GM12878 (cell line): Measurements from ENCODE around the gene RGS14. TPM values are rescaled to one million over a fixed set of nuclear protein-coding genes. Genes with fewer than 3 reads are reported as not detected.

Source experiments
- ATAC-seq: fragments of 200-7000 bp; cut with Tn5 transposase; 3 replicates; pipeline ENCODE4 v1.9.1; 2020; ENCODE audit warnings: mild to moderate bottlenecking, moderate library complexity
- BruUV-seq: library from RNA; stranded (reverse); fragments of 400-500 nt; replicated peaks from 2 replicates; lab custom pipeline; 2021; lab: Mats Ljungman, UMichigan
- CTCF ChIA-PET: fragments of 300-600 bp; sonication (Branson Sonifier 250); formaldehyde crosslinking; extraction: SDS; loops from one replicate; lab custom pipeline; 2021; ENCODE audit warnings: inconsistent platforms; lab: Yijun Ruan, JAX
- POLR2A ChIA-PET: fragments of 350-600 bp; formaldehyde crosslinking; extraction: SDS; loops from one replicate; lab custom pipeline; 2021; ENCODE audit warnings: inconsistent platforms; lab: Charles Lee
- RAD21 ChIA-PET: fragments of 300-600 bp; sonication (Branson Sonifier 250); formaldehyde crosslinking; loops from one replicate; lab custom pipeline; 2023; ENCODE audit warnings: antibody characterized with exemption; ENCODE audit not compliant: unreplicated experiment; lab: Charles Lee
- SMC1A ChIA-PET: fragments of 300-600 bp; sonication (Branson Sonifier 250); formaldehyde crosslinking; loops from one replicate; lab custom pipeline; 2023; ENCODE audit not compliant: unreplicated experiment, uncharacterized antibody; lab: Charles Lee
- DNase-seq: peaks from one replicate; pipeline ENCODE4 v3.0.0-alpha.2; 2011; ENCODE audit warnings: low read depth, low spot score
- FAIRE-seq: peaks from 3 replicates; lab custom pipeline; 2011; peaks lifted over from hg19 to GRCh38; lab: Jason Lieb, UNC
- H2AFZ ChIP-seq: 2 replicates; pipeline ENCODE4 v1.6.0; 2011; ENCODE audit warnings: low read depth, low read length, control low read depth; ENCODE audit not compliant: control insufficient read depth
- H3K27ac ChIP-seq: 2 replicates; pipeline ENCODE4 v1.5.1; 2011; ENCODE audit warnings: control low read depth; ENCODE audit not compliant: control insufficient read depth, insufficient read depth
- H3K27me3 ChIP-seq, 2 experiments: replicated peaks in 1 of 2; 2 replicates each; pipeline versions ENCODE4 v1.6.0 to v1.6.1; 2011; ENCODE audit warnings: low read length in 1 of 2; ENCODE audit not compliant: control insufficient read depth in 2 of 2, insufficient read depth in 2 of 2
- H3K36me3 ChIP-seq, 2 experiments: 2 replicates each; pipeline ENCODE4 v1.5.1; 2011; ENCODE audit warnings: low read length in 1 of 2; ENCODE audit not compliant: control insufficient read depth in 2 of 2, insufficient read depth in 2 of 2
- H3K4me1 ChIP-seq: 2 replicates; pipeline ENCODE4 v1.6.1; 2011; ENCODE audit warnings: mild to moderate bottlenecking, low read length, moderate library complexity, mixed read lengths; ENCODE audit not compliant: control insufficient read depth, insufficient read depth
- H3K4me2 ChIP-seq: 2 replicates; pipeline ENCODE4 v1.6.0; 2011; ENCODE audit warnings: control low read depth; ENCODE audit not compliant: control insufficient read depth, insufficient read depth
- H3K4me3 ChIP-seq: fragments of 200-600 bp; sonication (generic); 2 replicates; pipeline ENCODE4 v1.5.1; 2016
- H3K79me2 ChIP-seq: 2 replicates; pipeline ENCODE4 v1.6.0; 2011; ENCODE audit warnings: low read length; ENCODE audit not compliant: control insufficient read depth, insufficient read depth
- H3K9ac ChIP-seq: 2 replicates; pipeline ENCODE4 v1.8.0; 2011; ENCODE audit warnings: low read length, control low read depth, mixed read lengths; ENCODE audit not compliant: control insufficient read depth, insufficient read depth
- H3K9me3 ChIP-seq: replicated peaks from 3 replicates; pipeline ENCODE4 v1.5.1; 2011; ENCODE audit warnings: mild to moderate bottlenecking, low read length; ENCODE audit not compliant: control insufficient read depth, insufficient read depth
- H4K20me1 ChIP-seq: 2 replicates; pipeline ENCODE4 v1.6.0; 2011; ENCODE audit not compliant: control insufficient read depth, insufficient read depth
- CHD2 ChIP-seq: IDR thresholded peaks from 2 replicates; pipeline ENCODE4 v1.6.1; 2011; ENCODE audit warnings: low read depth, low read length, improper control_type of control experiment, borderline replicate concordance
- FOXM1 ChIP-seq: IDR thresholded peaks from 2 replicates; pipeline ENCODE4 v1.6.1; 2012; ENCODE audit warnings: low read depth, mild to moderate bottlenecking, inconsistent platforms, low read length, moderate library complexity
- KDM1A ChIP-seq: fragments of 200-600 bp; sonication (generic); IDR thresholded peaks from 2 replicates; pipeline ENCODE4 v1.6.1; 2016; ENCODE audit warnings: borderline replicate concordance
- LARP7 ChIP-seq: fragments of 450-650 bp; IDR thresholded peaks from 2 replicates; pipeline ENCODE4 v1.6.1; 2017; ENCODE audit warnings: mild to moderate bottlenecking
- NRF1 ChIP-seq: conservative IDR thresholded peaks from 2 replicates; pipeline ENCODE4 v1.6.1; 2011; ENCODE audit warnings: mild to moderate bottlenecking, low read depth, low read length, improper control_type of control experiment
- RB1 ChIP-seq: fragments of 450-650 bp; formaldehyde crosslinking; IDR thresholded peaks from 2 replicates; pipeline ENCODE4 v1.6.1; 2017; ENCODE audit warnings: mild to moderate bottlenecking, borderline replicate concordance
- SPI1 ChIP-seq: IDR thresholded peaks from 2 replicates; pipeline ENCODE4 v1.6.1; 2011; ENCODE audit warnings: low read depth, mild to moderate bottlenecking, low read length, moderate library complexity, borderline replicate concordance; ENCODE audit not compliant: insufficient read depth
- SUZ12 ChIP-seq: fragments of 200-600 bp; sonication (generic); IDR thresholded peaks from one replicate; pipeline ENCODE4 v1.6.1; 2018; ENCODE audit warnings: antibody characterized with exemption, mild to moderate bottlenecking; ENCODE audit not compliant: unreplicated experiment
- TARDBP ChIP-seq: IDR thresholded peaks from 2 replicates; pipeline ENCODE4 v1.6.1; 2016; ENCODE audit warnings: borderline replicate concordance
- ZNF384 ChIP-seq: IDR thresholded peaks from 2 replicates; pipeline ENCODE4 v1.6.1; 2012; ENCODE audit warnings: low read depth, mild to moderate bottlenecking, low read length, improper control_type of control experiment, borderline replicate concordance
- WGBS: methylation state at CpG from one replicate; pipeline ENCODE4 v1.1.6; 2016; ENCODE audit warnings: low lambda C conversion rate; ENCODE audit not compliant: insufficient replicate concordance, insufficient coverage; ENCODE audit errors: missing lambda C conversion rate; 5-methylcytosine and 5-hydroxymethylcytosine counted together
- in situ Hi-C: fragments of 300-500 bp; cut with MboI; formaldehyde crosslinking; loops from 9 replicates; pipeline ENCODE4 v1.14.3; 2018; ENCODE audit warnings: mixed read lengths
- intact Hi-C: fragments of 100-400 bp; cut with micrococcal nuclease; formaldehyde crosslinking; loops from one replicate; pipeline ENCODE4 v1.14.2; 2022; ENCODE audit not compliant: unreplicated experiment
- polyA plus RNA-seq, 11 experiments: library from polyadenylated mRNA; depleted of rRNA in 4 of 11; unstranded in 6 of 11; stranded (reverse) in 5 of 11; fragments of >200 nt; fragmentation: Nextera tagmentation in 4 of 11; fragmentation: Illumina TruSeq in 1 of 11; extraction: Ambion mirVana in 4 of 11; extraction: Trizol in 1 of 11; gene quantifications; 1 replicate in 1 of 11; 2 replicates in 10 of 11; pipeline versions ENCODE4 v1.2.1 to v1.2.3, GENCODE V29; 2011 to 2016; ENCODE audit warnings: inconsistent platforms in 2 of 11, missing spikeins in 2 of 11, low read depth in 1 of 11
- total RNA-seq, 4 experiments: library from RNA; depleted of rRNA in 3 of 4; stranded (reverse); fragments of >200 nt in 3 of 4; fragmentation: Illumina TruSeq in 1 of 4; extraction: Trizol in 1 of 4; gene quantifications; 2 replicates each; pipeline versions ENCODE4 v1.2.1 to v1.2.3, GENCODE V29; 2013 to 2021
- TF ChIP-seq, protein P1 (sequence below): IDR thresholded peaks from 2 replicates; pipeline ENCODE4 v1.6.1; 2012; ENCODE audit warnings: mild to moderate bottlenecking, low read depth, low read length
- TF ChIP-seq, protein P2 (sequence below): fragments of 450-650 bp; IDR thresholded peaks from 2 replicates; pipeline ENCODE4 v1.6.1; 2017; ENCODE audit warnings: borderline replicate concordance
- TF ChIP-seq, protein P3 (sequence below): fragments of 450-650 bp; IDR thresholded peaks from 2 replicates; pipeline ENCODE4 v1.6.1; 2017; ENCODE audit warnings: mild to moderate bottlenecking, moderate library complexity

The RGS14 gene
- total and polyA plus RNA-seq, 10 of the 15 experiments (the other 5 are each of a cell fraction or from before 2014, with no cell fraction given) = 0.19 to 88.7 (median 54.8) TPM

DNA sequence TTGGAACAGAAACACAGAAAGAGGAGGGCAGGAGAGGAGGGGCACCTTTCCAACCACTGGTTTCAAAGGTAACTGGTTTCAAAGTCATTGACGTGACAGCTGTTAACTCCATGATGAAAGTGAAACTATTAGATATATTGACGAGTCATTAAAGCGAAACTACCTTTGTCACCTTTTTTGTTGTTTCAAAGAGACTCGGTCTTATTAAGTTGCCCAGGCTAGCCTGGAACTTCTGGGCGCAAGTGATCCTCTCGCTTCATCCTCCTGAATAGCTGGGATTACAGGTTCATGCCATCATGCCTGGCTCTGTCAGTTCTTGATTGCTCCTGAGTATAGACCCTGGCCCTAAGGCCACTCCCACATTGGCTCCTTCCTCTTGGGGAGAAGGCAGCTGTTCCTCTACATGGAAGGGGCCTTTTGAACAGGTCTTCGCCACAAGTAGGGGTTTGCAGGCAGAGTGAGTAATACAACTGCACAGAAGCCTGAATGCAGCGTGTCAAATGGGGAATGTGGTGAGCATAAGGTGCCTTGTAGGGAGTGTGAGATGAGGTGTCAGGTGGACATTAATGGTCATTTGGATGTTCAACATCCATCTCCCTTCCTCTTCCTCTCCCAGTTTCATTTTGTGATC is 55.0 kb downstream of the RGS14 start (continued):
- TF ChIP-seq, protein P1, sequence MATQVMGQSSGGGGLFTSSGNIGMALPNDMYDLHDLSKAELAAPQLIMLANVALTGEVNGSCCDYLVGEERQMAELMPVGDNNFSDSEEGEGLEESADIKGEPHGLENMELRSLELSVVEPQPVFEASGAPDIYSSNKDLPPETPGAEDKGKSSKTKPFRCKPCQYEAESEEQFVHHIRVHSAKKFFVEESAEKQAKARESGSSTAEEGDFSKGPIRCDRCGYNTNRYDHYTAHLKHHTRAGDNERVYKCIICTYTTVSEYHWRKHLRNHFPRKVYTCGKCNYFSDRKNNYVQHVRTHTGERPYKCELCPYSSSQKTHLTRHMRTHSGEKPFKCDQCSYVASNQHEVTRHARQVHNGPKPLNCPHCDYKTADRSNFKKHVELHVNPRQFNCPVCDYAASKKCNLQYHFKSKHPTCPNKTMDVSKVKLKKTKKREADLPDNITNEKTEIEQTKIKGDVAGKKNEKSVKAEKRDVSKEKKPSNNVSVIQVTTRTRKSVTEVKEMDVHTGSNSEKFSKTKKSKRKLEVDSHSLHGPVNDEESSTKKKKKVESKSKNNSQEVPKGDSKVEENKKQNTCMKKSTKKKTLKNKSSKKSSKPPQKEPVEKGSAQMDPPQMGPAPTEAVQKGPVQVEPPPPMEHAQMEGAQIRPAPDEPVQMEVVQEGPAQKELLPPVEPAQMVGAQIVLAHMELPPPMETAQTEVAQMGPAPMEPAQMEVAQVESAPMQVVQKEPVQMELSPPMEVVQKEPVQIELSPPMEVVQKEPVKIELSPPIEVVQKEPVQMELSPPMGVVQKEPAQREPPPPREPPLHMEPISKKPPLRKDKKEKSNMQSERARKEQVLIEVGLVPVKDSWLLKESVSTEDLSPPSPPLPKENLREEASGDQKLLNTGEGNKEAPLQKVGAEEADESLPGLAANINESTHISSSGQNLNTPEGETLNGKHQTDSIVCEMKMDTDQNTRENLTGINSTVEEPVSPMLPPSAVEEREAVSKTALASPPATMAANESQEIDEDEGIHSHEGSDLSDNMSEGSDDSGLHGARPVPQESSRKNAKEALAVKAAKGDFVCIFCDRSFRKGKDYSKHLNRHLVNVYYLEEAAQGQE = no peak

DNA sequence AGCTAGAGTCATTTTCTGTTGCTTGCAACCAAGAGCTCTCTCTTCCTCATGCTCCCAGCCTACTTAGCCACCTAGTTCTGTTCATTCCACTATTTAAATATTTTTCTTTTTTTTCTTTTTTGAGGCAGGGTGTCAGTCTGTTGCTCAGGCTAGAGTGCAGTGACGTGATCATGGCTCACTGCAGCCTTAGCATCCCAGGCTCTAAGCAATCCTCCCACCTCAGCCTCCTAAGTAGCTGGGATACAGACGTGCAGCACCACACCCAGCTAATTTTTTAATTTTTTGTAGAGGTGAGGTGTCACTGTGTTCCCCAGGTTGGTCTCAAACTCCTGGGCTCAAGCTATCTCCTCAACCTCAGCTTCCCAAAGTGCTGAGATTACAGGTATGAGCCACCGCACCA is 56.8 kb downstream of the RGS14 start:
- DNase-seq (no peak), FAIRE-seq (no peak), ATAC-seq (no peak)
- H3K27me3 ChIP-seq = no peaks in the 10 kb centered on the region
- SMC1A ChIA-PET = interaction anchor here (1.1 to 3.3 kb wide), 7 partner anchors 11 to 34 kb away, joined by 3 to 42 read pairs (median 4); partner anchors contain the start of gene GRK6
- intact Hi-C loops (no loop called here), in situ Hi-C loops (no loop called here)
- no peaks in the 10 kb centered on the region for H3K36me3 ChIP-seq
- H3K9ac ChIP-seq = no peak overlapping the region
- no peaks in the 10 kb centered on the region for H3K9me3 ChIP-seq
- no TSS peak for BruUV-seq
- no peak overlapping the region for H3K4me2 ChIP-seq
- no peaks in the 10 kb centered on the region for H3K79me2 ChIP-seq
- no peaks in the 10 kb centered on the region for H4K20me1 ChIP-seq
- no peak overlapping the region for H3K4me3 ChIP-seq
- RAD21 ChIA-PET = interaction anchor here (1.0 to 2.0 kb wide), 5 partner anchors 9 to 83 kb away, joined by 3 to 8 read pairs (median 3); partner anchors contain the start of gene PDLIM7
- CTCF ChIA-PET = interaction anchor here (1.0 to 6.3 kb wide), 7 partner anchors 10 to 105 kb away, joined by 3 to 38 read pairs (median 4); partner anchors contain the start of gene GRK6
- POLR2A ChIA-PET = interaction anchor here (0.6 to 7.0 kb wide), 6 partner anchors 11 to 249 kb away, joined by 3 to 107 read pairs (median 7); partner anchors contain the start of gene GRK6
- H3K27ac ChIP-seq = no peak overlapping the region
- peaks cover 18% of the 10 kb centered on the region for H3K4me1 ChIP-seq
- WGBS = 69% methylated on average over 3 of the region's 3 CpGs
- no peak overlapping the region for H2AFZ ChIP-seq
- no peak for TF ChIP-seq LARP7
- no peak for TF ChIP-seq RB1
- no peak for TF ChIP-seq CHD2
- TF ChIP-seq, protein P2, sequence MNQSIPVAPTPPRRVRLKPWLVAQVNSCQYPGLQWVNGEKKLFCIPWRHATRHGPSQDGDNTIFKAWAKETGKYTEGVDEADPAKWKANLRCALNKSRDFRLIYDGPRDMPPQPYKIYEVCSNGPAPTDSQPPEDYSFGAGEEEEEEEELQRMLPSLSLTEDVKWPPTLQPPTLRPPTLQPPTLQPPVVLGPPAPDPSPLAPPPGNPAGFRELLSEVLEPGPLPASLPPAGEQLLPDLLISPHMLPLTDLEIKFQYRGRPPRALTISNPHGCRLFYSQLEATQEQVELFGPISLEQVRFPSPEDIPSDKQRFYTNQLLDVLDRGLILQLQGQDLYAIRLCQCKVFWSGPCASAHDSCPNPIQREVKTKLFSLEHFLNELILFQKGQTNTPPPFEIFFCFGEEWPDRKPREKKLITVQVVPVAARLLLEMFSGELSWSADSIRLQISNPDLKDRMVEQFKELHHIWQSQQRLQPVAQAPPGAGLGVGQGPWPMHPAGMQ = no peak
- no peak for TF ChIP-seq SPI1
- no peak for TF ChIP-seq ZNF384
- TF ChIP-seq NRF1 = no peak
- no peak for TF ChIP-seq KDM1A
- TF ChIP-seq, protein P3, sequence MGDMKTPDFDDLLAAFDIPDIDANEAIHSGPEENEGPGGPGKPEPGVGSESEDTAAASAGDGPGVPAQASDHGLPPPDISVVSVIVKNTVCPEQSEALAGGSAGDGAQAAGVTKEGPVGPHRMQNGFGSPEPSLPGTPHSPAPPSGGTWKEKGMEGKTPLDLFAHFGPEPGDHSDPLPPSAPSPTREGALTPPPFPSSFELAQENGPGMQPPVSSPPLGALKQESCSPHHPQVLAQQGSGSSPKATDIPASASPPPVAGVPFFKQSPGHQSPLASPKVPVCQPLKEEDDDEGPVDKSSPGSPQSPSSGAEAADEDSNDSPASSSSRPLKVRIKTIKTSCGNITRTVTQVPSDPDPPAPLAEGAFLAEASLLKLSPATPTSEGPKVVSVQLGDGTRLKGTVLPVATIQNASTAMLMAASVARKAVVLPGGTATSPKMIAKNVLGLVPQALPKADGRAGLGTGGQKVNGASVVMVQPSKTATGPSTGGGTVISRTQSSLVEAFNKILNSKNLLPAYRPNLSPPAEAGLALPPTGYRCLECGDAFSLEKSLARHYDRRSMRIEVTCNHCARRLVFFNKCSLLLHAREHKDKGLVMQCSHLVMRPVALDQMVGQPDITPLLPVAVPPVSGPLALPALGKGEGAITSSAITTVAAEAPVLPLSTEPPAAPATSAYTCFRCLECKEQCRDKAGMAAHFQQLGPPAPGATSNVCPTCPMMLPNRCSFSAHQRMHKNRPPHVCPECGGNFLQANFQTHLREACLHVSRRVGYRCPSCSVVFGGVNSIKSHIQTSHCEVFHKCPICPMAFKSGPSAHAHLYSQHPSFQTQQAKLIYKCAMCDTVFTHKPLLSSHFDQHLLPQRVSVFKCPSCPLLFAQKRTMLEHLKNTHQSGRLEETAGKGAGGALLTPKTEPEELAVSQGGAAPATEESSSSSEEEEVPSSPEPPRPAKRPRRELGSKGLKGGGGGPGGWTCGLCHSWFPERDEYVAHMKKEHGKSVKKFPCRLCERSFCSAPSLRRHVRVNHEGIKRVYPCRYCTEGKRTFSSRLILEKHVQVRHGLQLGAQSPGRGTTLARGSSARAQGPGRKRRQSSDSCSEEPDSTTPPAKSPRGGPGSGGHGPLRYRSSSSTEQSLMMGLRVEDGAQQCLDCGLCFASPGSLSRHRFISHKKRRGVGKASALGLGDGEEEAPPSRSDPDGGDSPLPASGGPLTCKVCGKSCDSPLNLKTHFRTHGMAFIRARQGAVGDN = no peak
- TF ChIP-seq SUZ12 = no peak
- no peak for TF ChIP-seq TARDBP
- TF ChIP-seq FOXM1 = no peak
